Lung (tissue), 12 donors: ENCODE measurements around the gene PDE4B. TPM values are rescaled to one million over a fixed set of nuclear protein-coding genes. Genes with fewer than 3 reads are reported as not detected.

ENCODE experiments used
- ATAC-seq: fragments of 200-7000 bp; cut with Tn5 transposase; one replicate; pipeline ENCODE4 v1.9.1; 2020; ENCODE audit warnings: moderate number of reproducible peaks; ENCODE audit not compliant: insufficient read depth, low FRiP score
- DNase-seq, 3 donors: peaks; one replicate each; pipeline ENCODE4 v3.0.0-alpha.2; 2013 to 2017
- H3K27ac ChIP-seq, 2 donors: one replicate each; pipeline ENCODE4 v1.5.1; 2013; ENCODE audit warnings: mild to moderate bottlenecking in 2 of 2, moderate library complexity in 2 of 2, control low read depth in 1 of 2, inconsistent platforms in 1 of 2, low read depth in 1 of 2, low read length in 1 of 2
- H3K27me3 ChIP-seq, 3 donors: one replicate each; pipeline ENCODE4 v1.5.1; 2013; ENCODE audit warnings: low read length in 2 of 3; ENCODE audit not compliant: control insufficient read depth in 3 of 3, insufficient read depth in 3 of 3
- H3K36me3 ChIP-seq, 4 donors: one replicate each; pipeline ENCODE4 v1.5.1; 2013; ENCODE audit warnings: low read length in 4 of 4, mild to moderate bottlenecking in 1 of 4, moderate library complexity in 1 of 4; ENCODE audit not compliant: control insufficient read depth in 4 of 4, insufficient read depth in 4 of 4
- H3K4me1 ChIP-seq, 5 donors: one replicate each; pipeline ENCODE4 v1.5.1; 2013; ENCODE audit warnings: low read length in 5 of 5, mild to moderate bottlenecking in 2 of 5, moderate library complexity in 1 of 5; ENCODE audit not compliant: control insufficient read depth in 5 of 5, insufficient read depth in 5 of 5
- H3K4me3 ChIP-seq: one replicate; pipeline ENCODE4 v1.5.1; 2013; ENCODE audit warnings: mild to moderate bottlenecking, control low read depth, moderate library complexity
- H3K9ac ChIP-seq, 2 donors: one replicate each; pipeline ENCODE4 v1.5.1; 2013; ENCODE audit warnings: low read length in 2 of 2, control low read depth in 1 of 2; ENCODE audit not compliant: insufficient read depth in 1 of 2
- H3K9me3 ChIP-seq, 4 donors: one replicate each; pipeline ENCODE4 v1.5.1; 2013; ENCODE audit warnings: low read length in 3 of 4, mild to moderate bottlenecking in 1 of 4, moderate library complexity in 1 of 4; ENCODE audit not compliant: control insufficient read depth in 4 of 4, insufficient read depth in 3 of 4
- WGBS, 2 donors: extraction: QIAGEN DNeasy Blood & Tissue Kit; methylation state at CpG; one replicate each; pipeline ENCODE4 v1.1.7; 2013; 5-methylcytosine and 5-hydroxymethylcytosine counted together
- polyA plus RNA-seq, 2 donors: library from polyadenylated mRNA; stranded (reverse); fragments of 200-250 nt; gene quantifications; one replicate each; pipeline ENCODE4 v1.2.1, GENCODE V29; 2013
- total RNA-seq, 2 donors: library from RNA; depleted of rRNA in 1 of 2; stranded (reverse); fragments of >200 nt in 1 of 2; gene quantifications; one replicate each; pipeline ENCODE4 v1.2.1, GENCODE V29; 2014 to 2021
- TF ChIP-seq, protein P1 (sequence below): IDR thresholded peaks from 2 replicates; pipeline ENCODE4 v1.5.1; 2012; ENCODE audit warnings: mild to moderate bottlenecking; ENCODE audit errors: control extremely low read depth, extremely low read depth
- donor health status: control.
- donor health status: control.
- donor health status: Bipolar disorder and iron deficiency.
- donor health status: healthy.
- donor health status: DM: yes; HTN: yes; CAD: no.

PDE4B gene
- total and polyA plus RNA-seq, 4 donors: 4.0 to 96.2 (median 20.2) TPM

DNA sequence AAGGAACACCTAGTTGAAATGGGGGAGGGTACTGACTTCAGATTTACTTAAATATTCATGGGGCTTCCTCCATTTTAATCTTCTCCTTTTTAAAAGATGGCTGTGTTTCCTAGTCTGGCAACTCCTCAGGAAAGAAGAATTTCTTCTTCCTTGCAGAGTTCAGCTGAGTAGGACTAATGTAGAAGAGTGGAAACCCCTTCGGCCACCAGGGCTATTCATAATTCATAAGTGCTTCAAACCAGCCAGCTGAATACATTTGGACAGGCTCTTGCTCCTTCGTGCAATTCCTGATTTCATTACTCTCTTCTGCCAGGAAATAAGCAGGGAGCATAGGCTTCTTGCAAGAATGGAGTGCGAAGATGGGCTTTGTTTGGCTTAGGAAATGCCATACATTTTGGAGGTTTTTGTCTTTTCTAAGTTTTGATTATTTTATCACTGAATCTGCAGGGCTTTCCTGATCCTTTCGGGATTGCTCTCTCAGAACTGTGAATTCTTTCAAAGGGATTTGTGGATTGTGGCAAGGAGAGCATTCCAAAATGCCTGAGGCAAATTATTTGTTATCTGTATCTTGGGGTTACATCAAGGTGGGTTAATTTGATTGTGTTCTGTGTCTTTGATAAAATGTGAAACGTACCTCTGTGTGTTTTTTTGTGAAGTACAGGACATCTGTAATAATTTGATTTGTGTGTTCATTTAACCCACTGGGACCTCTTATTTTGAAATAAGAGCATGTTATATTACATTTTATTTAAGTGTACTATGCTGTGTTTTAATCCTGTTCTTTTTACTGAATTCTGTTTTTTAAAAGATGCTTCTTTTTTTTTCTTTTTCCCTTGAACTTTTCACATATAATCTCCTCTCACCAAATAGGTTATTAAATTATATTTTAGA, 561.9 kb downstream of the PDE4B start:
- Histone ChIP-seq H3K27me3 (no peaks in the 10 kb centered on the region), H3K27ac (no peak overlapping the region), H3K4me3 (no peak overlapping the region), H3K4me1 (peaks cover 1 to 43% (median 19%) of the 10 kb centered on the region in 5 donors), H3K36me3 (peaks cover 0 to 12% (median under 1%) of the 10 kb centered on the region in 4 donors), H3K9me3 (no peaks in the 10 kb centered on the region), H3K9ac (no peak overlapping the region)
- TF ChIP-seq, protein P1, sequence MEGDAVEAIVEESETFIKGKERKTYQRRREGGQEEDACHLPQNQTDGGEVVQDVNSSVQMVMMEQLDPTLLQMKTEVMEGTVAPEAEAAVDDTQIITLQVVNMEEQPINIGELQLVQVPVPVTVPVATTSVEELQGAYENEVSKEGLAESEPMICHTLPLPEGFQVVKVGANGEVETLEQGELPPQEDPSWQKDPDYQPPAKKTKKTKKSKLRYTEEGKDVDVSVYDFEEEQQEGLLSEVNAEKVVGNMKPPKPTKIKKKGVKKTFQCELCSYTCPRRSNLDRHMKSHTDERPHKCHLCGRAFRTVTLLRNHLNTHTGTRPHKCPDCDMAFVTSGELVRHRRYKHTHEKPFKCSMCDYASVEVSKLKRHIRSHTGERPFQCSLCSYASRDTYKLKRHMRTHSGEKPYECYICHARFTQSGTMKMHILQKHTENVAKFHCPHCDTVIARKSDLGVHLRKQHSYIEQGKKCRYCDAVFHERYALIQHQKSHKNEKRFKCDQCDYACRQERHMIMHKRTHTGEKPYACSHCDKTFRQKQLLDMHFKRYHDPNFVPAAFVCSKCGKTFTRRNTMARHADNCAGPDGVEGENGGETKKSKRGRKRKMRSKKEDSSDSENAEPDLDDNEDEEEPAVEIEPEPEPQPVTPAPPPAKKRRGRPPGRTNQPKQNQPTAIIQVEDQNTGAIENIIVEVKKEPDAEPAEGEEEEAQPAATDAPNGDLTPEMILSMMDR: no peak
- WGBS, 2 donors: 45 to 59% methylated on average over 5 of the region's 5 CpGs
- DNase-seq (peak; percentile 28 to 76 (median 69)), ATAC-seq (no peak)

DNA sequence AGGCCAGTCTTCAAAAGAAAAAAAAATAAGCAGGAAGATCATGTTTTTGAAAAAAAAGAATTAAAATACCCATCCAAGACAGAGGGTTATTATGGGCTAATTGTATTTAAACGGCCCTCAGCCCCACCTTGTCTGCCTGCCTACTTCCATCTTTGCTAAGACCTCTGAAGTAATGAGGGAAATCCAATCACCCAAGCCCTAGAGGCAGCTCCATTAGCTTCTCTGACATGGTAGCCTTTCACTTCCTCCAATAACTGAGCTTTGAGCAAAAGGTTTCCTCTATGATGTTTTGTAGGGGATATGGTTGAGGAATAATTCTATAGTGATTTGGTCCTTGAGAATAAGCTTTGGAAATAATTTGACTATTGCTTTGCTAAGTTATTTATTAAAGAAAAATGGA, 563.1 kb downstream of the PDE4B start:
- WGBS, 2 donors: 92 to 93% methylated on average over 1 of the region's 1 CpG

DNA sequence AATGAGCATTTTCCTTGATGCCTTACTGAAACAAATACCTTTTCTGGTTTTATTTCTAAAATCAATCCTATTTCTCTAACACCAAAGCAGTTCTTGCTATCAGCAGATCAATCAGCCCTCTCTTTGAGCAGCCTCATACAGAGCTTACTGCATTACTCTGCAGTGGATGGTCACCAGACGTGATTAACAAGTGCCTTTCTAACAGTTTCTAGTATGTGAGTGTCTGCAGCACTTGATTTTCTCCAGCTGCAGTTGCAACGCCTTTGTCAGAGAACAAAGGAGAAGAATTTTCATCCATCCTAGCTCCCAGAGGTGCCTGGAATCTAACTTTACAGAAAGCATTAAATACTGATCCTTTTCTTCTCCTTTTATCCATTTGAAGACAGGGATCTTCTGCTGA, 563.9 kb downstream of the PDE4B start:
- ATAC-seq (no peak), DNase-seq (no peak)
- Histone ChIP-seq H3K9me3 (no peaks in the 10 kb centered on the region), H3K27ac (no peak overlapping the region), H3K27me3 (no peaks in the 10 kb centered on the region), H3K4me1 (peaks cover 1 to 37% (median 19%) of the 10 kb centered on the region in 5 donors), H3K36me3 (peaks cover 0 to 14% (median under 1%) of the 10 kb centered on the region in 4 donors), H3K9ac (no peak overlapping the region), H3K4me3 (no peak overlapping the region)
- 88 to 90% methylated on average over 2 of the region's 2 CpGs for WGBS, 2 donors
- TF ChIP-seq, protein P1: no peak

More for the DNA sequence above, 563.1 kb downstream of the PDE4B start:
- H3K27me3 ChIP-seq: no peaks in the 10 kb centered on the region
- TF ChIP-seq, protein P1: no peak
- no peak overlapping the region for H3K27ac ChIP-seq
- no peaks in the 10 kb centered on the region for H3K9me3 ChIP-seq
- H3K36me3 ChIP-seq: peaks cover 0 to 12% (median under 1%) of the 10 kb centered on the region in 4 donors
- DNase-seq (no peak), ATAC-seq (no peak)
- no peak overlapping the region for H3K9ac ChIP-seq
- no peak overlapping the region for H3K4me3 ChIP-seq
- H3K4me1 ChIP-seq: peaks cover 1 to 43% (median 19%) of the 10 kb centered on the region in 5 donors
